DND-41 (cell line): Measurements from ENCODE around the gene CEACAM19.

Source experiments
- CTCF ChIP-seq: IDR thresholded peaks from 2 replicates; pipeline ENCODE4 v1.5.1; 2012; ENCODE audit warnings: borderline replicate concordance, low read length, moderate library complexity, mild to moderate bottlenecking; ENCODE audit not compliant: poor library complexity, severe bottlenecking; ENCODE audit errors: extremely low read depth
- EZH2 ChIP-seq: IDR thresholded peaks from 3 replicates; pipeline ENCODE4 v1.6.1; 2012; ENCODE audit warnings: borderline replicate concordance, low read depth, mild to moderate bottlenecking, moderate library complexity, low read length, inconsistent platforms; ENCODE audit not compliant: severe bottlenecking

- no peak for TF ChIP-seq CTCF
- no peak for TF ChIP-seq EZH2
Measured at GRCh38 chr19:44714597-44715169, 43.4 kb downstream of the CEACAM19 start.
